T-helper 17 cell (primary cell): ENCODE measurements around the gene NDST3. TPM values are rescaled to one million over a fixed set of nuclear protein-coding genes. Genes with fewer than 3 reads are reported as not detected.

Experiments
- ATAC-seq: fragments of 150-1000 bp; cut with Tn5 transposase; 2 replicates; pipeline ENCODE4 v1.10.0; 2021; ENCODE audit warnings: mild to moderate bottlenecking, moderate library complexity
- DNase-seq, 3 donors: peaks; one replicate each; pipeline versions ENCODE4 v3.0.0 to v3.0.0-alpha.2; 2020 to 2021
- H3K9me3 ChIP-seq: one replicate; pipeline ENCODE4 v1.7.0; 2013; ENCODE audit warnings: low read length, mild to moderate bottlenecking; ENCODE audit not compliant: control insufficient read depth, poor library complexity, severe bottlenecking
- H3K27ac Mint-ChIP-seq: one replicate; pipeline ENCODE4 v1.8.0; 2022; ENCODE audit warnings: mild to moderate bottlenecking, moderate library complexity, mixed read lengths
- H3K27me3 Mint-ChIP-seq: one replicate; pipeline ENCODE4 v1.8.0; 2022; ENCODE audit warnings: mixed read lengths
- H3K36me3 Mint-ChIP-seq: one replicate; pipeline ENCODE4 v1.8.0; 2022; ENCODE audit warnings: low read depth, mixed read lengths
- H3K4me1 Mint-ChIP-seq: one replicate; pipeline ENCODE4 v1.8.0; 2022; ENCODE audit warnings: mild to moderate bottlenecking, mixed read lengths
- H3K4me3 Mint-ChIP-seq: one replicate; pipeline ENCODE4 v1.8.0; 2022; ENCODE audit warnings: mild to moderate bottlenecking, moderate library complexity, mixed read lengths
- total RNA-seq, 4 donors: library from RNA in 2 of 4; stranded (reverse) in 2 of 4; gene quantifications; one replicate each; pipeline ENCODE4 v1.2.3 and lab custom pipeline; 2022 to 2026

Gene NDST3
- total RNA-seq, 2 donors from 2014 or later, result not detected

- H3K27ac Mint-ChIP-seq, result no peak overlapping the region
- no peak overlapping the region for H3K4me3 Mint-ChIP-seq
- ATAC-seq, result no peak
- H3K27me3 Mint-ChIP-seq, result peaks cover 12% of the 10 kb centered on the region
- H3K4me1 Mint-ChIP-seq, result peaks cover 4% of the 10 kb centered on the region
- no peaks in the 10 kb centered on the region for H3K9me3 ChIP-seq
- H3K36me3 Mint-ChIP-seq, result no peaks in the 10 kb centered on the region
- DNase-seq, result no peak
Observed at GRCh38 chr4:118171381-118171780, 137.1 kb downstream of the NDST3 start.

- ATAC-seq (no peak), DNase-seq (no peak)
- Mint-ChIP-seq H3K27me3 (peaks cover 12% of the 10 kb centered on the region), H3K4me1 (peaks cover 4% of the 10 kb centered on the region), H3K36me3 (no peaks in the 10 kb centered on the region), H3K27ac (no peak overlapping the region), H3K4me3 (no peak overlapping the region)
- H3K9me3 ChIP-seq, result no peaks in the 10 kb centered on the region
Observed at GRCh38 chr4:118173126-118173525, 138.8 kb downstream of the NDST3 start.

DNA sequence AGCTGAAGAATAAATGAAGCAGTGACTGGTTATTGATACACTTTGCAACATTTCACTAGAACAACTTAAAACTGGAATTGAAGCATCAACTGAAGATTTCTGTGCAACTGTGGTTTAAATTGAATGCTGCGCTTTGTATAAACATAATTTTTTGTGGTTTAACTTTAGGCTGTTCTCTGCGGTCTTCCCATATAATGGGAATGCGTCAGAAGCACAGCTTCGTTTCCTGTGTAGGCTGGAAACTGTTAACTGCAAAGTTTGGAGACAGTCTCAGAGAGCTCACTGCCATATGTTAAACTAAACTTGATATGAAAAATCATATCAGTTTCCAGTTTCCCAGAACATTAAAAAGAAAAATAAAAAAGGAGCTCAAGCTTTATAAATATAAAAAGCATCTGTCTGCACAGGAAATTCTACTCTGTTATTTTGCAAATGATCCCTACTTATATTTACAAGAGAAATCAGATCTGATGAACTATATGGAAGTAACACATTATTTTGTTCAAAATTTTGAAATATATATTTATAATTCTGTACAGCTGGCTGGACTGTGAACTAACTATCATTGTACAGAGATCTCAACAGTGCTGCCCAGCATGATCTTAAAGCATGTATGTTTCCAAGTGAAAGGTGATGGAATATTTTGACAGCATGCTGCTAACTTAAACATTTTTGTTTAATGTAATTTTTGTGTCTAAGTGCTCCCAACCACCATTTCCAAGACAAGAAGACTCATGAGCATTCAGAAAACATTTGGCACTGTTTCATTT lies 139.9 kb downstream of the NDST3 start:
- no peaks in the 10 kb centered on the region for H3K9me3 ChIP-seq
- ATAC-seq, result no peak
- H3K27ac Mint-ChIP-seq, result no peak overlapping the region
- no peak overlapping the region for H3K4me3 Mint-ChIP-seq
- peaks cover 4% of the 10 kb centered on the region for H3K4me1 Mint-ChIP-seq
- H3K36me3 Mint-ChIP-seq, result no peaks in the 10 kb centered on the region
- peaks cover 16% of the 10 kb centered on the region for H3K27me3 Mint-ChIP-seq
- no peak for DNase-seq

GRCh38 chr4:118175506-118175905 lies 141.2 kb downstream of the NDST3 start:
- peaks cover 4% of the 10 kb centered on the region for H3K4me1 Mint-ChIP-seq
- peaks cover 24% of the 10 kb centered on the region for H3K27me3 Mint-ChIP-seq
- ATAC-seq (no peak), DNase-seq (no peak)
- H3K4me3 Mint-ChIP-seq, result no peak overlapping the region
- H3K36me3 Mint-ChIP-seq, result no peaks in the 10 kb centered on the region
- H3K27ac Mint-ChIP-seq, result no peak overlapping the region
- no peaks in the 10 kb centered on the region for H3K9me3 ChIP-seq

- H3K27ac Mint-ChIP-seq, result no peak overlapping the region
- H3K4me1 Mint-ChIP-seq, result peaks cover 4% of the 10 kb centered on the region
- H3K9me3 ChIP-seq, result no peaks in the 10 kb centered on the region
- H3K27me3 Mint-ChIP-seq, result peaks cover 31% of the 10 kb centered on the region
- no peak for DNase-seq
- H3K4me3 Mint-ChIP-seq, result no peak overlapping the region
- ATAC-seq, result no peak
- H3K36me3 Mint-ChIP-seq, result no peaks in the 10 kb centered on the region
Observed at GRCh38 chr4:118177126-118177525, 142.8 kb downstream of the NDST3 start.

- no peaks in the 10 kb centered on the region for H3K36me3 Mint-ChIP-seq
- peaks cover 19% of the 10 kb centered on the region for H3K27me3 Mint-ChIP-seq
- peaks cover under 1% of the 10 kb centered on the region for H3K4me1 Mint-ChIP-seq
- H3K27ac Mint-ChIP-seq, result no peak overlapping the region
- H3K4me3 Mint-ChIP-seq, result no peak overlapping the region
- no peak for DNase-seq
- no peak for ATAC-seq
- no peaks in the 10 kb centered on the region for H3K9me3 ChIP-seq
Observed at GRCh38 chr4:118180776-118181175, 146.5 kb downstream of the NDST3 start.

DNA sequence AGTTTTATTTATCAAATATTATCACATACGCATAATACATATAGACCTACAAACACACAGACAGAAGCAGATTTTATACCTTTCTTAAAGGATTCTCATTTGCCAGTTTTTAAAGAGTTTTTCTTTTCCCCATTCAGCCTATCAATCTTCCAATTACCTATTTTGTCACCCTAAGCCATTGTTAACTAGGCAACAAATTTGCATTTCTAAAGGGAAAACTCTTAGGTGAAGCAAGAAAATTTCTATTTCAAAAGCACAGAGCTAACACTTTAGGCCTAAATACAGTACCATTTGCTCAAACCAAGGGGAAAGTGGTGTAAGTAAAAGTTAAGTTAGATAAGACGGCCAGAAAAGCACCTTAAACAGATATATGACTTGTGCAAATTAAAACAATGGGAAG lies 156.6 kb downstream of the NDST3 start:
- H3K36me3 Mint-ChIP-seq, result no peaks in the 10 kb centered on the region
- no peak overlapping the region for H3K4me3 Mint-ChIP-seq
- no peaks in the 10 kb centered on the region for H3K9me3 ChIP-seq
- no peaks in the 10 kb centered on the region for H3K27me3 Mint-ChIP-seq
- ATAC-seq, result no peak
- H3K4me1 Mint-ChIP-seq, result no peaks in the 10 kb centered on the region
- H3K27ac Mint-ChIP-seq, result no peak overlapping the region
- no peak for DNase-seq

- ATAC-seq, result no peak
- Mint-ChIP-seq H3K27me3 (no peaks in the 10 kb centered on the region), H3K4me1 (no peaks in the 10 kb centered on the region), H3K4me3 (no peak overlapping the region), H3K27ac (no peak overlapping the region), H3K36me3 (no peaks in the 10 kb centered on the region)
- no peaks in the 10 kb centered on the region for H3K9me3 ChIP-seq
- no peak for DNase-seq
Observed at GRCh38 chr4:118193421-118193820, 159.1 kb downstream of the NDST3 start.

DNA sequence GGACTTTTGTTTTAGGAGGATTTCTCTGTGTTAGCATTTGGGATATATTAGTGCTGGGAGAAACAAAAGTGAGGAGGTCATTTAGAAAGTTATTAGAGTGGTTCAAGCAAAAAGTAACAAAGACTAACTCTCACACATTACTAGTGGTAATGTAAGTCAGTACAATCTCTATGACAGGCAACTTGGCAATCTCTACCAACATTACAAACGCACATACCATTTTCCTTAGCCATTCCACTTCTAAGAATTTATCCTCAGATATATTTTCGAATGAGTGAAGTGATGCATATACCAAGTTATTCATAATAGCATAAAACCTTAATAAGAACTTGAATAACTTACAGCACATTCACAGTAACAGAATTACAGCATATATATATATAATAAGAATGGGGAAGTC lies 172.3 kb downstream of the NDST3 start:
- Mint-ChIP-seq H3K27me3 (peaks cover 14% of the 10 kb centered on the region), H3K27ac (no peak overlapping the region), H3K4me1 (no peaks in the 10 kb centered on the region), H3K4me3 (no peak overlapping the region), H3K36me3 (no peaks in the 10 kb centered on the region)
- H3K9me3 ChIP-seq, result no peaks in the 10 kb centered on the region
- ATAC-seq (no peak), DNase-seq (no peak)

DNA sequence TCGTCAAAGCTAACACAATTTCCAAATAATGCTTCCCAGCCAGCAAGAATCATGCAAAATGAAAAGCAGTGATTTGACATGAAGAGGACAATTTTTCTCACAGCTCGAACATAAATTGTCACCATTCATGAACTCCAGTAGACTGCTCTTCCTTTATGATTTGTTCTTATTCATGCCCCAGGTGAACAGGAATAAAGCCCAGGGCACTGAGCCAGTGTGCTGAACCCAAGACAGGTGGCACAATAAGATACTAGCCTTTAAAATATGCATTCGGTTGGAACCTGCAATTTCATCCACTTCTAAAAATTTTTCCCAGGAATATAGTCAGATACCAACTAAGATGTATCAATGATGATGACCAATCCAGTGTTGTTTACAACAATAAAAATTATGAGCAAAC lies 178.8 kb downstream of the NDST3 start:
- DNase-seq, result no peak
- Mint-ChIP-seq H3K4me1 (no peaks in the 10 kb centered on the region), H3K4me3 (no peak overlapping the region), H3K27me3 (peaks cover 21% of the 10 kb centered on the region), H3K36me3 (no peaks in the 10 kb centered on the region), H3K27ac (no peak overlapping the region)
- no peaks in the 10 kb centered on the region for H3K9me3 ChIP-seq
- ATAC-seq, result no peak

- DNase-seq, result no peak
- Mint-ChIP-seq H3K27ac (no peak overlapping the region), H3K27me3 (peaks cover 14% of the 10 kb centered on the region), H3K4me3 (no peak overlapping the region), H3K4me1 (no peaks in the 10 kb centered on the region), H3K36me3 (no peaks in the 10 kb centered on the region)
- no peak for ATAC-seq
- H3K9me3 ChIP-seq, result no peaks in the 10 kb centered on the region
Observed at GRCh38 chr4:118215826-118216225, 181.5 kb downstream of the NDST3 start.

DNA sequence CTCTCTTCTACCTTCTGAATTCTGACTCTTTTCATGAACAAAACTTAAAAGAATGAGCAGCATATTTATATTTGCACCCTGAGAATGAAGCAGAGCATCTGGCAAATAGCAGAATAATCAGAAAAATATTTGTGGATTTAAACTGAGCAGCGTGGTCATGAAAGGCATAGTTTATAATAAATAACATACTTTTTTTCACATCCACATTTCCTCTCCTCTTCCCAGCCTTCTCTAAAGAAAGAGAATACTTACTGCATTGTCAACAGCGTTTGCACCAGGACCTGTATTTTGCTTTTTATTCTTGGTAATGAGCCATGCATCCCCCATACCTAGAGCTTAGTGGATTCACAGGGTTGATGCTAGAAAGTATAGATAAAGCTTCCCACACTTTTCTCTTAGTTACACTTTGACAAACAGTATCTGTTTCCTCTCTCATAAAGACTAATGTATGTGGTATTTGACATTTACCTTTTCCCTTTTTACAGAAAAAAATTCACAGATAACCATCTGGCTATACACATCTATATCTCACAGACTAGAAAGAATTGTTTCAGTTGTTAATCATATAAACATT lies 187.0 kb downstream of the NDST3 start:
- Mint-ChIP-seq H3K36me3 (no peaks in the 10 kb centered on the region), H3K4me1 (no peaks in the 10 kb centered on the region), H3K27ac (no peak overlapping the region), H3K4me3 (no peak overlapping the region), H3K27me3 (peaks cover 22% of the 10 kb centered on the region)
- ATAC-seq (no peak), DNase-seq (no peak)
- no peaks in the 10 kb centered on the region for H3K9me3 ChIP-seq

GRCh38 chr4:118224243-118224829 lies 190.1 kb downstream of the NDST3 start:
- Mint-ChIP-seq H3K4me3 (no peak overlapping the region), H3K27ac (no peak overlapping the region), H3K27me3 (peaks cover 17% of the 10 kb centered on the region), H3K4me1 (no peaks in the 10 kb centered on the region), H3K36me3 (no peaks in the 10 kb centered on the region)
- H3K9me3 ChIP-seq, result no peaks in the 10 kb centered on the region
- ATAC-seq, result no peak
- DNase-seq, result no peak

DNA sequence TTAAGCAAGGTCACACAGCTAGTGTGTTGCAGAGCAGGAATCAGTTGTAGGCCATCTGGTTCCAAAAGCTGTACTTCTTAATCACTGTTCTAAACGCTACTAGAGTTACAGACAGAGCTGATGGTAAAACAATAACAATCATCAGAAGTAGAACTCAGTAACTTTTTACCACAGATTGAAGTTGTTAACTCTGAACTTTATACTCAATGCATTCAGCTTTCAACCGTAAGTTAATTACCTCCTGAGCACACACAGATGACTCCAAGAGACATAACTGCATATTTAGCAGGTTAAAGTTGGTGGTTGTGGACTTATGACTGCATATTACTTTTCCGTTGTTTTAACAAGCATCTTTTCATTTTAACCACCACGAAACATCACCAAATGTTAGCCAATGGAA lies 191.2 kb downstream of the NDST3 start:
- no peaks in the 10 kb centered on the region for H3K36me3 Mint-ChIP-seq
- H3K4me3 Mint-ChIP-seq, result no peak overlapping the region
- H3K27me3 Mint-ChIP-seq, result peaks cover 23% of the 10 kb centered on the region

More for the DNA sequence above, 191.2 kb downstream of the NDST3 start:
- no peak for ATAC-seq
- DNase-seq, result no peak
- Mint-ChIP-seq H3K27ac (no peak overlapping the region), H3K4me1 (no peaks in the 10 kb centered on the region)
- H3K9me3 ChIP-seq, result no peaks in the 10 kb centered on the region
